ENCODE measurements around the gene AQP6. TPM values are rescaled to one million over a fixed set of nuclear protein-coding genes. Genes with fewer than 3 reads are reported as not detected.

The AQP6 gene
- total RNA-seq, 1 experiment from 2014 or later, result 0.09 TPM

DNA sequence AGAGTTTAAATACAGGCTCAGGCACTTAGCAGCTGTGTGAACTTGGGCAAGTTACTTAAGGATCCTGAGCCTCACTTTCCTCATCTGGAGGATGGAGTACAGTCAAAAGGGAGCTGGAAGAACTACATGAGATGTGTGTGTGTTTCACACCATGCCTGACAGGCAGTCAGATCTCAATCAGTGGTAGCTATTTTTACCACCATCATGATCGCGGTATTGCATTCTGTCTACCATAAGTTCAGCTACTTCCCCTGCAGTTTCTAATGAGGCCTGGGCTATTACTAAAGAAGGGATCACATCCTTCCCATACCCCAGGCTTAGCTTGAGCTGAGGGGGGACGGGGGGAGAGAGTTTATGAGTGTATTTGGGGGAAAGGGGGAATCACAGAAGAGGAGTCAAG is 7.0 kb downstream of the AQP6 start:
- ChIA-PET CTCF (interaction anchor here (0.7 to 8.2 kb wide), 9 partner anchors 13 to 131 kb away, joined by 3 to 120 read pairs (median 8); no protein-coding TSS in a partner anchor), POLR2A (interaction anchor here (1.3 kb wide), 1 partner anchor 29 kb away, joined by 6 read pairs; no protein-coding TSS in a partner anchor)
- ATAC-seq (no peak), DNase-seq (ENCODE audit: low spot score) (no peak)
- Mint-ChIP-seq H3K27me3 (ENCODE audit: low read depth) (no peaks in the 10 kb centered on the region), H3K4me1 (peaks cover 21% of the 10 kb centered on the region), H3K27ac (no peak overlapping the region), H3K4me3 (no peak overlapping the region), H3K9me3 (no peaks in the 10 kb centered on the region), H3K36me3 (no peaks in the 10 kb centered on the region)
- TF ChIP-seq, protein P1, sequence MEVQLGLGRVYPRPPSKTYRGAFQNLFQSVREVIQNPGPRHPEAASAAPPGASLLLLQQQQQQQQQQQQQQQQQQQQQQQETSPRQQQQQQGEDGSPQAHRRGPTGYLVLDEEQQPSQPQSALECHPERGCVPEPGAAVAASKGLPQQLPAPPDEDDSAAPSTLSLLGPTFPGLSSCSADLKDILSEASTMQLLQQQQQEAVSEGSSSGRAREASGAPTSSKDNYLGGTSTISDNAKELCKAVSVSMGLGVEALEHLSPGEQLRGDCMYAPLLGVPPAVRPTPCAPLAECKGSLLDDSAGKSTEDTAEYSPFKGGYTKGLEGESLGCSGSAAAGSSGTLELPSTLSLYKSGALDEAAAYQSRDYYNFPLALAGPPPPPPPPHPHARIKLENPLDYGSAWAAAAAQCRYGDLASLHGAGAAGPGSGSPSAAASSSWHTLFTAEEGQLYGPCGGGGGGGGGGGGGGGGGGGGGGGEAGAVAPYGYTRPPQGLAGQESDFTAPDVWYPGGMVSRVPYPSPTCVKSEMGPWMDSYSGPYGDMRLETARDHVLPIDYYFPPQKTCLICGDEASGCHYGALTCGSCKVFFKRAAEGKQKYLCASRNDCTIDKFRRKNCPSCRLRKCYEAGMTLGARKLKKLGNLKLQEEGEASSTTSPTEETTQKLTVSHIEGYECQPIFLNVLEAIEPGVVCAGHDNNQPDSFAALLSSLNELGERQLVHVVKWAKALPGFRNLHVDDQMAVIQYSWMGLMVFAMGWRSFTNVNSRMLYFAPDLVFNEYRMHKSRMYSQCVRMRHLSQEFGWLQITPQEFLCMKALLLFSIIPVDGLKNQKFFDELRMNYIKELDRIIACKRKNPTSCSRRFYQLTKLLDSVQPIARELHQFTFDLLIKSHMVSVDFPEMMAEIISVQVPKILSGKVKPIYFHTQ (CRISPR knock-in tag; IDR thresholded peaks at IDR 0.05), result no peak

DNA sequence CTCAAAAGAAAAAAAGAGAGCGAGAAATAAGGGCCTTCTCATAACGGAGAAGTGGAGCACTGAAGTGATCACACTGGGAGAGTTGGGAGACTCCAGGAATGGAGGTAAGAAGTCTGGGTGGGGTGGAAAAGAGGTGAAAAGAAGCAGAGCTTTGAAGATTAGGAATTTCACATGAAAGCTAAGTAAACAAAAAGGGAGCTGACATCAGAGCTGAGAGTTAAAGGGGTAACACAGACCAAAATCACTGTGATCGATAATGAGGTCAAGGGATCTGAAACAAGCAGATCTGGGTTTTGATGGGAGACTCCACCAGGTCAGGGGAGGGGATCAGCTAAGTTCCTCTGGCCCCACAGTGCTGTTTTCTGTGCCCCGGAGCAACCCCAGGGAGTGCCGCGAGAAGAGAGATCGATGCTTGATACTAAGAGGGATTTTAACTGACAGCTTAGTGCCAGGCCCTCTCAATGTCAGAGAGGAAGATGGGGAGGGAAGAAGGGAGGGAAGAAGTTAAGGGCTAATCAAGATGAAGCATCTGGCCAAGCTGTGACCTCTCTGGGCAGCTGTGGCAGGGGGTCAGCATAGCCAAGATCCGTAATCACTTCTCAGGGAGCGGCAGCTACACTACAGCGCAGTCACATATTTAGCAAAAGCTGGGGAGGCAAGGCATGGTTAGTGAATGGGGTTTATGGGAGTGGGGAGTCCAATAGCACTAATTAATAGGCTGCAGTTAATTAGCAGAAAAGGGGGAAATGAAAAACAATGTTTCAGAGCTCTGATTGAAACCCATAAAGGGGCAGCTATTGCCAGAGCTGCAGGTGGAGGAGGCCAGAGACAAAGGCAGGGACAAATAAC is 8.0 kb downstream of the AQP6 start:
- Mint-ChIP-seq H3K27me3 (ENCODE audit: low read depth) (no peaks in the 10 kb centered on the region), H3K36me3 (no peaks in the 10 kb centered on the region), H3K27ac (peak overlapping the region; percentile 39; the same call in 1 of the 2 replicates), H3K9me3 (no peaks in the 10 kb centered on the region), H3K4me3 (no peak overlapping the region), H3K4me1 (peaks cover 29% of the 10 kb centered on the region)
- no peak for DNase-seq (ENCODE audit: low spot score)
- no peak for TF ChIP-seq ZNF317 (CRISPR knock-in tag; IDR thresholded peaks at IDR 0.05; ENCODE audit: borderline replicate concordance, low read depth)
- TF ChIP-seq, protein P2, sequence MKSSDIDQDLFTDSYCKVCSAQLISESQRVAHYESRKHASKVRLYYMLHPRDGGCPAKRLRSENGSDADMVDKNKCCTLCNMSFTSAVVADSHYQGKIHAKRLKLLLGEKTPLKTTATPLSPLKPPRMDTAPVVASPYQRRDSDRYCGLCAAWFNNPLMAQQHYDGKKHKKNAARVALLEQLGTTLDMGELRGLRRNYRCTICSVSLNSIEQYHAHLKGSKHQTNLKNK (CRISPR knock-in tag; IDR thresholded peaks at IDR 0.05), result no peak
- no peak for TF ChIP-seq GTF2I (CRISPR knock-in tag; conservative IDR thresholded peaks at IDR 0.05)
- no peak for TF ChIP-seq GRHL2 (CRISPR knock-in tag; IDR thresholded peaks at IDR 0.05; ENCODE audit: insufficient replicate concordance, severe bottlenecking)
- TF ChIP-seq SMAD3 (CRISPR knock-in tag; IDR thresholded peaks at IDR 0.05; ENCODE audit: borderline replicate concordance), result no peak
- TF ChIP-seq, protein P3, sequence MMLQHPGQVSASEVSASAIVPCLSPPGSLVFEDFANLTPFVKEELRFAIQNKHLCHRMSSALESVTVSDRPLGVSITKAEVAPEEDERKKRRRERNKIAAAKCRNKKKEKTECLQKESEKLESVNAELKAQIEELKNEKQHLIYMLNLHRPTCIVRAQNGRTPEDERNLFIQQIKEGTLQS (CRISPR knock-in tag; conservative IDR thresholded peaks at IDR 0.05), result no peak
- no peak for TF ChIP-seq PRRX2 (CRISPR knock-in tag; IDR thresholded peaks at IDR 0.05)
- TF ChIP-seq, protein P4, sequence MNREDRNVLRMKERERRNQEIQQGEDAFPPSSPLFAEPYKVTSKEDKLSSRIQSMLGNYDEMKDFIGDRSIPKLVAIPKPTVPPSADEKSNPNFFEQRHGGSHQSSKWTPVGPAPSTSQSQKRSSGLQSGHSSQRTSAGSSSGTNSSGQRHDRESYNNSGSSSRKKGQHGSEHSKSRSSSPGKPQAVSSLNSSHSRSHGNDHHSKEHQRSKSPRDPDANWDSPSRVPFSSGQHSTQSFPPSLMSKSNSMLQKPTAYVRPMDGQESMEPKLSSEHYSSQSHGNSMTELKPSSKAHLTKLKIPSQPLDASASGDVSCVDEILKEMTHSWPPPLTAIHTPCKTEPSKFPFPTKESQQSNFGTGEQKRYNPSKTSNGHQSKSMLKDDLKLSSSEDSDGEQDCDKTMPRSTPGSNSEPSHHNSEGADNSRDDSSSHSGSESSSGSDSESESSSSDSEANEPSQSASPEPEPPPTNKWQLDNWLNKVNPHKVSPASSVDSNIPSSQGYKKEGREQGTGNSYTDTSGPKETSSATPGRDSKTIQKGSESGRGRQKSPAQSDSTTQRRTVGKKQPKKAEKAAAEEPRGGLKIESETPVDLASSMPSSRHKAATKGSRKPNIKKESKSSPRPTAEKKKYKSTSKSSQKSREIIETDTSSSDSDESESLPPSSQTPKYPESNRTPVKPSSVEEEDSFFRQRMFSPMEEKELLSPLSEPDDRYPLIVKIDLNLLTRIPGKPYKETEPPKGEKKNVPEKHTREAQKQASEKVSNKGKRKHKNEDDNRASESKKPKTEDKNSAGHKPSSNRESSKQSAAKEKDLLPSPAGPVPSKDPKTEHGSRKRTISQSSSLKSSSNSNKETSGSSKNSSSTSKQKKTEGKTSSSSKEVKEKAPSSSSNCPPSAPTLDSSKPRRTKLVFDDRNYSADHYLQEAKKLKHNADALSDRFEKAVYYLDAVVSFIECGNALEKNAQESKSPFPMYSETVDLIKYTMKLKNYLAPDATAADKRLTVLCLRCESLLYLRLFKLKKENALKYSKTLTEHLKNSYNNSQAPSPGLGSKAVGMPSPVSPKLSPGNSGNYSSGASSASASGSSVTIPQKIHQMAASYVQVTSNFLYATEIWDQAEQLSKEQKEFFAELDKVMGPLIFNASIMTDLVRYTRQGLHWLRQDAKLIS (CRISPR knock-in tag; IDR thresholded peaks at IDR 0.05; ENCODE audit: borderline replicate concordance), result no peak
- TF ChIP-seq, protein P5, sequence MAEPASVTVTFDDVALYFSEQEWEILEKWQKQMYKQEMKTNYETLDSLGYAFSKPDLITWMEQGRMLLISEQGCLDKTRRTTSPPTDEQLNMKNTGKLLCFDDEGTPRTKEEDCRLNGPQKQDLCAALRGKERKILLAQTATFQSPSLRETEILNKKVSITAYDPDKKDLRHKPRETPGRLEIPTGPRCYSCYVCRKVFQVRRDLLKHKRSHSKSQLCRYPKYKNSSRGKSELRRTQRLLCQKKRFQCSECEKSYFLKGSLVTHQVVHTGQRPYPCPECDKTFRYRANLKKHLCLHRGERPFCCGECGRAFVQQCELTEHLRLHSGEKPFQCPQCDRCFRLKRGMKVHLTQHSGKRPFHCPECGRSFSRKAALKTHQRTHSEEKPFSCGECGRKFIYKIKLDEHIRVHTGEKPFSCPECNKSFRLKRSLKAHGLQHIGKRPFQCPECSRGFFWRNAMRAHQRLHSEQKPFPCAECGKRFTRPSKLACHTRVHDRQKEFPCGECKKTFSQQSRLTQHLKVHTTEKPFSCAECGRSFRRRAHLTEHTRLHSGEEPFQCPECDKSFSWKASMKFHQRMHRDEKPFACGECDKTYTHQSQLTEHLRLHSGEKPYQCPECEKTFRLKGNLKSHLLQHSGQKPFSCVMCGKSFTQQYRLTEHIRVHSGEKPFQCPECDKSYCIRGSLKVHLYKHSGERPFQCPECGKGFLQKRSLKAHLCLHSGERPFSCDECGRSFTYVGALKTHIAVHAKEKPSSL (CRISPR knock-in tag; conservative IDR thresholded peaks at IDR 0.05), result no peak
- TF ChIP-seq, protein P6, sequence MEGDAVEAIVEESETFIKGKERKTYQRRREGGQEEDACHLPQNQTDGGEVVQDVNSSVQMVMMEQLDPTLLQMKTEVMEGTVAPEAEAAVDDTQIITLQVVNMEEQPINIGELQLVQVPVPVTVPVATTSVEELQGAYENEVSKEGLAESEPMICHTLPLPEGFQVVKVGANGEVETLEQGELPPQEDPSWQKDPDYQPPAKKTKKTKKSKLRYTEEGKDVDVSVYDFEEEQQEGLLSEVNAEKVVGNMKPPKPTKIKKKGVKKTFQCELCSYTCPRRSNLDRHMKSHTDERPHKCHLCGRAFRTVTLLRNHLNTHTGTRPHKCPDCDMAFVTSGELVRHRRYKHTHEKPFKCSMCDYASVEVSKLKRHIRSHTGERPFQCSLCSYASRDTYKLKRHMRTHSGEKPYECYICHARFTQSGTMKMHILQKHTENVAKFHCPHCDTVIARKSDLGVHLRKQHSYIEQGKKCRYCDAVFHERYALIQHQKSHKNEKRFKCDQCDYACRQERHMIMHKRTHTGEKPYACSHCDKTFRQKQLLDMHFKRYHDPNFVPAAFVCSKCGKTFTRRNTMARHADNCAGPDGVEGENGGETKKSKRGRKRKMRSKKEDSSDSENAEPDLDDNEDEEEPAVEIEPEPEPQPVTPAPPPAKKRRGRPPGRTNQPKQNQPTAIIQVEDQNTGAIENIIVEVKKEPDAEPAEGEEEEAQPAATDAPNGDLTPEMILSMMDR (IDR thresholded peaks at IDR 0.05), result no peak
- no peak for TF ChIP-seq TP53 (CRISPR knock-in tag; IDR thresholded peaks at IDR 0.05)
- TF ChIP-seq JUN (CRISPR knock-in tag; IDR thresholded peaks at IDR 0.05), result no peak
- no peak for TF ChIP-seq NR3C1 (CRISPR knock-in tag; conservative IDR thresholded peaks at IDR 0.05; ENCODE audit: low read depth)
- TF ChIP-seq SOX15 (CRISPR knock-in tag; IDR thresholded peaks at IDR 0.05), result no peak
- no peak for TF ChIP-seq ZNF138 (CRISPR knock-in tag; conservative IDR thresholded peaks at IDR 0.05)
- ATAC-seq, result no peak
- CTCF ChIA-PET, result interaction anchor here (1.1 to 8.2 kb wide), 13 partner anchors 10 to 131 kb away, joined by 3 to 120 read pairs (median 6); partner anchors contain the start of genes COX14 and SMARCD1
- POLR2A ChIA-PET, result interaction anchor here (1.1 kb wide), 1 partner anchor 65 kb away, joined by 3 read pairs; no protein-coding TSS in a partner anchor

Data from WTC11 (cell line).